Measurements from ENCODE around the gene HNF4A.

The HNF4A gene

GRCh38 chr20:44475694-44476560, 120.4 kb downstream of the HNF4A start, which contains the start of gene TTPAL:
Gene TTPAL (plus strand): TSS chr20:44475874. CDS start chr20:44480000, 4,126 bp downstream.
- peak; percentile 58 for DNase-seq

DNA sequence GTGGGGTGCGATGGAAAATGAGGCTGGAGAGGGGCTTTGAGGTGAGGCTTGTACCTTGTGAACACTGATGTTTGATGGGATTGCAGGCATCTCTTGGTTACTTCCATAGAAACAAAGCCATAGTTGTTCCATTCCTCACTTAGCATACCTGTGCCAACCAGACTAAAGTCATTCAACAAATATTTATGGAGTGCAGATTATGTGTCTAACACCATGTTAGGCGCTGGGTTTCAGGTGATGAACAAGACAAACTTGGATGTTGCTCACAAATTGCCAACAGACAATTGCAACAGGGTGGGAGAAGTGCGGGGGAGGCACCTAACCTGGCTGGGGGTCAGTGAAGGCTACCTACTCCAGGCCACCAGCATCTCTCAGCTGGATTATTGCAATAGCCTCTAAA, 121.7 kb downstream of the HNF4A start:
- no peak for DNase-seq

DNA sequence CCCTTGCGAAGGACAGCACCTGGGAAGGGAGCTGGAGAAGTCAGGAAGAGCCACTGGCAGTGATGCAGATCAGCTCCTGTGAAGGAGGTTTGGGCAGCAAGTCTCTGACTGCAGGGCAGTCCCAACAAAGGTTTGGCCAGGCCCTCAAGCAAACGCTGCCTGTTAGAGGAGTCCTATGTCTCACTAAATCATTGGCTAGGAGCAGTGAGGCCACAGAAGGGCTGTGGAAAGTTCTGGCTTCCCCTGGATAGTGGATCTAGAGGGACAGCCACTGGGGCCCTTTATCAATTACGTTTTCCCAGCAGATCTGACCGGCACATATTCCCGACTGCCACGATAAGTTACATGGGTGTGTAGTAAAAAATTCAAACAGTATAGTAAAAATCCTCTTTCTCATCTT, 122.7 kb downstream of the HNF4A start:
- no peak for DNase-seq

- DNase-seq = peak; percentile 78
These were observed 124.1 kb downstream of the HNF4A start for GRCh38 chr20:44479643-44480042.

DNA sequence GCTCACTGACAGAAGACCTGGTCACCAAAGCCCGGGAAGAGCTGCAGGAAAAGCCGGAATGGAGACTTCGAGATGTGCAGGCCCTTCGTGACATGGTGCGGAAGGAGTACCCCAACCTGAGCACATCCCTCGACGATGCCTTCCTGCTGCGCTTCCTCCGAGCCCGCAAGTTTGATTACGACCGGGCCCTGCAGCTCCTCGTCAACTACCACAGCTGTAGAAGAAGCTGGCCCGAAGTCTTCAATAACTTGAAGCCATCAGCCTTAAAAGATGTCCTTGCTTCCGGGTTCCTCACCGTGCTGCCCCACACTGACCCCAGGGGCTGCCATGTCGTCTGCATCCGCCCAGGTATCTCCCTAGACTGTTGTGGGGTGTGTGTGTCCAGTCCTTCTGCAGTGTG, 124.6 kb downstream of the HNF4A start:
- DNase-seq = no peak

GRCh38 chr20:44481719-44482416, 126.4 kb downstream of the HNF4A start:
- no peak for DNase-seq

DNA sequence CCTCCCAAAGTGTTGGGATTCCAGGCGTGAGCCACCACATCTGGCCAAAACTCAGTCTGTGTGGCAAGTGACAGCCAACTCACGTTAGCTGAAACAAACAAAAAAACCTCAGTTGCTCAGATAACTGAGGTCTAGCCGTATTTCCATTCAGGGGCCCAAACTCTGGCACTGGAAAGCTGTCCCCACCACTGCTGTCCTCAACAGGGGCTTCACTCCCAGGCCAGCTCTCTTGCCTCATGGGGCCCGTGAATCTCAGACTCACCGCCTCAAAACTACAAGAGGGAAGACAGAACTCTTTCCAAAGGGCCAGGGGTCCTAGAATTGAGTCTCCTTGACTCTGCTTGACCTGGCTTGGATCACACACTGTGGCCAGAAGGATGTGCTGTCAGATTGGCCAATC, 127.6 kb downstream of the HNF4A start:
- no peak for DNase-seq
